SK-N-SH treated with all-trans-retinoic acid at 6 μM for 48 hours (cell line): ENCODE data around the gene SLC15A1.

Experiments
- ATAC-seq: fragments of 200-7000 bp; cut with Tn5 transposase; 3 replicates; pipeline ENCODE4 v1.9.1; 2020; ENCODE audit warnings: mild to moderate bottlenecking, moderate library complexity
- ARNTL ChIP-seq: fragments of 450-650 bp; formaldehyde crosslinking; IDR thresholded peaks from 2 replicates; pipeline ENCODE4 v1.5.0; 2020; ENCODE audit warnings: low read depth, mild to moderate bottlenecking, moderate library complexity, borderline replicate concordance
- BACH2 ChIP-seq: fragments of 250-450 bp; sonication (Bioruptor Pico); IDR thresholded peaks from 2 replicates; pipeline ENCODE4 v1.9.0; 2021; ENCODE audit warnings: mild to moderate bottlenecking, borderline replicate concordance
- CREB5 ChIP-seq: fragments of 250-450 bp; sonication (Bioruptor Pico); IDR thresholded peaks from 2 replicates; pipeline ENCODE4 v1.5.1; 2020; ENCODE audit warnings: low read depth, mild to moderate bottlenecking, moderate library complexity
- CSDC2 ChIP-seq: fragments of 250-450 bp; sonication (Bioruptor Pico); IDR thresholded peaks from 2 replicates; pipeline ENCODE4 v1.5.0; 2020; ENCODE audit warnings: mild to moderate bottlenecking, moderate library complexity
- CSRNP3 ChIP-seq: fragments of 250-450 bp; sonication (Bioruptor Pico); IDR thresholded peaks from 2 replicates; pipeline ENCODE4 v1.5.1; 2021; ENCODE audit warnings: mild to moderate bottlenecking, moderate library complexity
- GLIS3 ChIP-seq: fragments of 250-450 bp; sonication (Bioruptor Pico); IDR thresholded peaks from 2 replicates; pipeline ENCODE4 v1.5.0; 2020; ENCODE audit warnings: mild to moderate bottlenecking, moderate library complexity
- PATZ1 ChIP-seq: fragments of 250-450 bp; sonication (Bioruptor Pico); IDR thresholded peaks from 2 replicates; pipeline ENCODE4 v1.8.0; 2020; ENCODE audit warnings: mild to moderate bottlenecking, moderate library complexity, borderline replicate concordance
- POU6F1 ChIP-seq: fragments of 250-450 bp; sonication (Bioruptor Pico); IDR thresholded peaks from 2 replicates; pipeline ENCODE4 v1.8.0; 2021; ENCODE audit warnings: low read depth, mild to moderate bottlenecking, moderate library complexity, borderline replicate concordance
- PPARA ChIP-seq: fragments of 250-450 bp; sonication (Bioruptor Pico); IDR thresholded peaks from 2 replicates; pipeline ENCODE4 v1.5.0; 2020; ENCODE audit warnings: mild to moderate bottlenecking, borderline replicate concordance
- RARB ChIP-seq: fragments of 250-450 bp; sonication (Bioruptor Pico); IDR thresholded peaks from 2 replicates; pipeline ENCODE4 v1.8.0; 2021; ENCODE audit warnings: mild to moderate bottlenecking, moderate library complexity
- SNAI2 ChIP-seq: fragments of 250-450 bp; sonication (Bioruptor Pico); IDR thresholded peaks from 2 replicates; pipeline ENCODE4 v1.5.0; 2020; ENCODE audit warnings: mild to moderate bottlenecking, moderate library complexity
- TCF4 ChIP-seq: fragments of 250-450 bp; sonication (Bioruptor Pico); IDR thresholded peaks from 2 replicates; pipeline ENCODE4 v1.8.0; 2021; ENCODE audit warnings: mild to moderate bottlenecking, moderate library complexity, borderline replicate concordance
- TSHZ2 ChIP-seq: fragments of 250-450 bp; sonication (Bioruptor Pico); IDR thresholded peaks from 2 replicates; pipeline ENCODE4 v1.5.0; 2020; ENCODE audit warnings: mild to moderate bottlenecking, moderate library complexity
- ZFP3 ChIP-seq: fragments of 250-450 bp; sonication (Bioruptor Pico); IDR thresholded peaks from 2 replicates; pipeline ENCODE4 v1.5.0; 2020; ENCODE audit warnings: mild to moderate bottlenecking, moderate library complexity
- ZFP30 ChIP-seq: fragments of 450-650 bp; formaldehyde crosslinking; IDR thresholded peaks from 2 replicates; pipeline ENCODE4 v1.5.0; 2022; ENCODE audit warnings: mild to moderate bottlenecking, moderate library complexity
- ZNF8 ChIP-seq: fragments of 450-650 bp; formaldehyde crosslinking; IDR thresholded peaks from 2 replicates; pipeline ENCODE4 v1.5.0; 2020; ENCODE audit warnings: mild to moderate bottlenecking, moderate library complexity

Gene SLC15A1

GRCh38 chr13:98707281-98707999 lies 45.0 kb downstream of the SLC15A1 start:
- TF ChIP-seq BACH2: no peak
- TF ChIP-seq ZNF8 (CRISPR knock-in tag): no peak
- no peak for TF ChIP-seq CSRNP3
- TF ChIP-seq ZFP3 (CRISPR knock-in tag): no peak
- TF ChIP-seq RARB (CRISPR knock-in tag): no peak
- no peak for TF ChIP-seq TSHZ2 (CRISPR knock-in tag)
- TF ChIP-seq ARNTL (CRISPR knock-in tag): no peak
- ATAC-seq: no peak

- no peak for ATAC-seq
- no peak for TF ChIP-seq ARNTL (CRISPR knock-in tag)
- no peak for TF ChIP-seq ZFP30 (CRISPR knock-in tag)
- TF ChIP-seq SNAI2 (CRISPR knock-in tag): no peak
- no peak for TF ChIP-seq PPARA (CRISPR knock-in tag)
- TF ChIP-seq BACH2: no peak
- no peak for TF ChIP-seq POU6F1 (CRISPR knock-in tag)
- TF ChIP-seq CSRNP3: no peak
- no peak for TF ChIP-seq TSHZ2 (CRISPR knock-in tag)
- TF ChIP-seq PATZ1 (CRISPR knock-in tag): no peak
- TF ChIP-seq CREB5 (CRISPR knock-in tag): no peak
- no peak for TF ChIP-seq TCF4 (CRISPR knock-in tag)
- TF ChIP-seq GLIS3: no peak
- no peak for TF ChIP-seq CSDC2 (CRISPR knock-in tag)
Measured at GRCh38 chr13:98706446-98707110, 45.9 kb downstream of the SLC15A1 start.
